Lower lobe of right lung (tissue), 2 donors: Measurements from ENCODE around the gene DGKB. TPM values are rescaled to one million over a fixed set of nuclear protein-coding genes. Genes with fewer than 3 reads are reported as not detected.
A peak's percentile ranks its signal among the peaks of the same experiment; 100 is the strongest.

ENCODE experiments used
- ATAC-seq, 2 donors: fragments of 200-7000 bp; cut with Tn5 transposase; one replicate each; pipeline ENCODE4 v1.9.1; 2020 to 2022; ENCODE audit warnings: mild to moderate bottlenecking in 2 of 2, moderate library complexity in 2 of 2
- DNase-seq: peaks from one replicate; pipeline ENCODE4 v3.0.0-alpha.2; 2020
- H3K27ac ChIP-seq: fragments of 200-600 bp; one replicate; pipeline ENCODE4 v1.8.0; 2022
- H3K27me3 ChIP-seq: fragments of 200-600 bp; one replicate; pipeline ENCODE4 v1.8.0; 2022; ENCODE audit warnings: low read depth
- H3K36me3 ChIP-seq: fragments of 200-600 bp; one replicate; pipeline ENCODE4 v1.8.0; 2022; ENCODE audit warnings: mild to moderate bottlenecking
- H3K4me1 ChIP-seq: fragments of 200-600 bp; one replicate; pipeline ENCODE4 v1.8.0; 2022
- H3K4me3 ChIP-seq: fragments of 200-600 bp; one replicate; pipeline ENCODE4 v1.8.0; 2022; ENCODE audit warnings: mild to moderate bottlenecking
- H3K9me3 ChIP-seq: fragments of 200-600 bp; one replicate; pipeline ENCODE4 v1.8.0; 2022
- CTCF ChIP-seq: fragments of 200-600 bp; IDR thresholded peaks from one replicate; pipeline ENCODE4 v1.8.0; 2022; ENCODE audit warnings: antibody characterized with exemption, mild to moderate bottlenecking
- intact Hi-C: fragments of 100-400 bp; cut with DNase I; formaldehyde crosslinking; loops from one replicate; pipeline ENCODE4 v1.11.0; 2022
- total RNA-seq: library from RNA; stranded (reverse); fragmentation: NEBNext Ultra II Directional; extraction: Animal tissue kit (Norgen Biotek cat#: 25700); gene quantifications from one replicate; pipeline ENCODE4 v1.2.1, GENCODE V29; 2021
- donor health status: DM: no; HTN: yes; CAD: no; lungs with severe emphysema.

DGKB gene
- total RNA-seq, 1 donor from 2014 or later: 0.09 TPM

- Histone ChIP-seq H3K36me3 (no peaks in the 10 kb centered on the region), H3K27me3 (no peaks in the 10 kb centered on the region), H3K4me1 (no peaks in the 10 kb centered on the region), H3K27ac (no peak overlapping the region), H3K9me3 (peaks cover 9% of the 10 kb centered on the region), H3K4me3 (no peak overlapping the region)
- intact Hi-C loops: no loop called here
- ATAC-seq (peak; percentile 86 to 94), DNase-seq (no peak)
- no peak for TF ChIP-seq CTCF
Measured at GRCh38 chr7:14639801-14640200, 262.8 kb downstream of the DGKB start.

GRCh38 chr7:14639329-14639728 lies 263.2 kb downstream of the DGKB start:
- TF ChIP-seq CTCF: no peak
- no peak for DNase-seq
- ATAC-seq: peak in 1 of 2 donors; percentile 41

GRCh38 chr7:14637968-14638367 lies 264.6 kb downstream of the DGKB start:
- Histone ChIP-seq H3K4me3 (no peak overlapping the region), H3K36me3 (no peaks in the 10 kb centered on the region), H3K4me1 (no peaks in the 10 kb centered on the region), H3K27ac (no peak overlapping the region), H3K27me3 (no peaks in the 10 kb centered on the region), H3K9me3 (no peaks in the 10 kb centered on the region)
- no peak for TF ChIP-seq CTCF
- no peak for DNase-seq
- intact Hi-C loops: no loop called here
- no peak for ATAC-seq

More at GRCh38 chr7:14639329-14639728, 263.2 kb downstream of the DGKB start:
- no peaks in the 10 kb centered on the region for H3K27me3 ChIP-seq
- intact Hi-C loops: no loop called here
- H3K4me3 ChIP-seq: no peak overlapping the region
- no peaks in the 10 kb centered on the region for H3K4me1 ChIP-seq
- H3K36me3 ChIP-seq: no peaks in the 10 kb centered on the region
- peaks cover 4% of the 10 kb centered on the region for H3K9me3 ChIP-seq
- no peak overlapping the region for H3K27ac ChIP-seq

- no peak overlapping the region for H3K27ac ChIP-seq
- DNase-seq (no peak), ATAC-seq (no peak)
- intact Hi-C loops: no loop called here
- H3K9me3 ChIP-seq: no peaks in the 10 kb centered on the region
- TF ChIP-seq CTCF: no peak
- H3K4me1 ChIP-seq: no peaks in the 10 kb centered on the region
- no peaks in the 10 kb centered on the region for H3K36me3 ChIP-seq
- H3K27me3 ChIP-seq: no peaks in the 10 kb centered on the region
- H3K4me3 ChIP-seq: no peak overlapping the region
Measured at GRCh38 chr7:14635955-14636354, 266.6 kb downstream of the DGKB start.

- Histone ChIP-seq H3K36me3 (no peaks in the 10 kb centered on the region), H3K4me1 (no peaks in the 10 kb centered on the region), H3K9me3 (no peaks in the 10 kb centered on the region), H3K27me3 (no peaks in the 10 kb centered on the region), H3K4me3 (no peak overlapping the region), H3K27ac (no peak overlapping the region)
- no peak for TF ChIP-seq CTCF
- intact Hi-C loops: no loop called here
- DNase-seq (no peak), ATAC-seq (no peak)
Measured at GRCh38 chr7:14630048-14630447, 272.5 kb downstream of the DGKB start.

GRCh38 chr7:14628516-14628915 lies 274.0 kb downstream of the DGKB start:
- Histone ChIP-seq H3K4me1 (no peaks in the 10 kb centered on the region), H3K9me3 (no peaks in the 10 kb centered on the region), H3K36me3 (no peaks in the 10 kb centered on the region), H3K4me3 (no peak overlapping the region), H3K27ac (no peak overlapping the region), H3K27me3 (no peaks in the 10 kb centered on the region)
- intact Hi-C loops: no loop called here
- DNase-seq: no peak
- TF ChIP-seq CTCF: no peak
- ATAC-seq: no peak
